ENCODE results near the gene TSHR. TPM values are rescaled to one million over a fixed set of nuclear protein-coding genes. Genes with fewer than 3 reads are reported as not detected.

The TSHR gene
- total RNA-seq, 6 experiments from 2014 or later, result not detected

GRCh38 chr14:81193924-81194633, 238.7 kb downstream of the TSHR start:
- H3K27me3 Mint-ChIP-seq (ENCODE audit: insufficient read depth), result no peaks in the 10 kb centered on the region; the same call in 1 of the 2 replicates
- DNase-seq, result no peak
- TF ChIP-seq, protein P1, sequence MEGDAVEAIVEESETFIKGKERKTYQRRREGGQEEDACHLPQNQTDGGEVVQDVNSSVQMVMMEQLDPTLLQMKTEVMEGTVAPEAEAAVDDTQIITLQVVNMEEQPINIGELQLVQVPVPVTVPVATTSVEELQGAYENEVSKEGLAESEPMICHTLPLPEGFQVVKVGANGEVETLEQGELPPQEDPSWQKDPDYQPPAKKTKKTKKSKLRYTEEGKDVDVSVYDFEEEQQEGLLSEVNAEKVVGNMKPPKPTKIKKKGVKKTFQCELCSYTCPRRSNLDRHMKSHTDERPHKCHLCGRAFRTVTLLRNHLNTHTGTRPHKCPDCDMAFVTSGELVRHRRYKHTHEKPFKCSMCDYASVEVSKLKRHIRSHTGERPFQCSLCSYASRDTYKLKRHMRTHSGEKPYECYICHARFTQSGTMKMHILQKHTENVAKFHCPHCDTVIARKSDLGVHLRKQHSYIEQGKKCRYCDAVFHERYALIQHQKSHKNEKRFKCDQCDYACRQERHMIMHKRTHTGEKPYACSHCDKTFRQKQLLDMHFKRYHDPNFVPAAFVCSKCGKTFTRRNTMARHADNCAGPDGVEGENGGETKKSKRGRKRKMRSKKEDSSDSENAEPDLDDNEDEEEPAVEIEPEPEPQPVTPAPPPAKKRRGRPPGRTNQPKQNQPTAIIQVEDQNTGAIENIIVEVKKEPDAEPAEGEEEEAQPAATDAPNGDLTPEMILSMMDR (IDR thresholded peaks at IDR 0.05), result no peak
- peaks cover 25% of the 10 kb centered on the region for H3K36me3 Mint-ChIP-seq (ENCODE audit: low read depth)
- H3K4me1 Mint-ChIP-seq (ENCODE audit: low read depth), result 0 out of 2 replicates have a peak, but pooled peaks cover 5% of the 10 kb centered on the region
- no peak overlapping the region for H3K4me3 Mint-ChIP-seq
- H3K9me3 Mint-ChIP-seq, result no peaks in the 10 kb centered on the region
- H3K27ac Mint-ChIP-seq, result no peak overlapping the region; the same call in 1 of the 2 replicates

Other genes with a start within 250 kb of the TSHR start
- gene CEP128, start 13.9 kb upstream of the TSHR start, total RNA-seq (2021; fragmentation: NEBNext Ultra II Directional; extraction: Animal tissue kit (Norgen Biotek cat#: 25700)), result 10 to 100 TPM in 1 of 6 experiments, 1 to 10 TPM in 5; 4.8 to 10.3 (median 8.8) TPM

Data from HFFc6 (cell line).